Stomach (tissue), 9 donors: ENCODE measurements around the gene C14orf39. TPM values are rescaled to one million over a fixed set of nuclear protein-coding genes. Genes with fewer than 3 reads are reported as not detected.

Experiments used
- DNase-seq, 2 donors: peaks; one replicate each; pipeline versions ENCODE4 v3.0.0 to v3.0.0-alpha.2; 2013 to 2019
- H3K27ac ChIP-seq, 5 donors: fragments of 200-600 bp in 4 of 5; sonication (generic) in 4 of 5; one replicate each; pipeline ENCODE4 v1.5.1; 2013 to 2019; ENCODE audit warnings: mild to moderate bottlenecking in 1 of 5, moderate library complexity in 1 of 5
- H3K27me3 ChIP-seq, 3 donors: fragments of 200-600 bp; sonication (generic); one replicate each; pipeline ENCODE4 v1.5.1; 2017 to 2019; ENCODE audit warnings: mixed run types in 1 of 3
- H3K36me3 ChIP-seq, 4 donors: fragments of 200-600 bp; sonication (generic); 1 replicate in 3 of 4; 2 replicates in 1 of 4; pipeline ENCODE4 v1.5.1; 2016 to 2019
- H3K4me1 ChIP-seq, 4 donors: fragments of 200-600 bp; sonication (generic); one replicate each; pipeline ENCODE4 v1.5.1; 2016 to 2019
- H3K4me3 ChIP-seq, 4 donors: fragments of 200-600 bp; sonication (generic) in 3 of 4; one replicate each; pipeline ENCODE4 v1.5.1; 2016 to 2019; ENCODE audit warnings: mild to moderate bottlenecking in 1 of 4
- H3K9me3 ChIP-seq, 4 donors: fragments of 200-600 bp; sonication (generic); one replicate each; pipeline ENCODE4 v1.5.1; 2016 to 2019
- CTCF ChIP-seq, 7 experiments: fragments of 450-650 bp in 4 of 7; fragments of 200-600 bp in 3 of 7; sonication (generic) in 3 of 7; IDR thresholded peaks; one replicate each; pipeline ENCODE4 v1.5.1; 2016 to 2019; ENCODE audit warnings: antibody characterized with exemption in 7 of 7, control low read depth in 2 of 7, mild to moderate bottlenecking in 1 of 7
- EP300 ChIP-seq: sonication (generic); formaldehyde crosslinking; IDR thresholded peaks from one replicate; pipeline ENCODE4 v1.6.1; 2017; ENCODE audit warnings: antibody characterized with exemption
- POLR2A ChIP-seq, 4 donors: fragments of 450-650 bp; IDR thresholded peaks; one replicate each; pipeline ENCODE4 v1.6.1; 2016; ENCODE audit warnings: antibody characterized with exemption in 4 of 4, control low read depth in 2 of 4, mild to moderate bottlenecking in 1 of 4, moderate library complexity in 1 of 4
- POLR2AphosphoS5 ChIP-seq, 3 donors: sonication (generic); formaldehyde crosslinking; IDR thresholded peaks; one replicate each; pipeline ENCODE4 v1.6.1; 2016; ENCODE audit warnings: antibody characterized with exemption in 3 of 3
- WGBS, 5 donors: extraction: QIAGEN DNeasy Blood & Tissue Kit in 3 of 5; methylation state at CpG; one replicate each; pipeline versions ENCODE4 v1.1.5 to v1.1.7; 2013 to 2018; 5-methylcytosine and 5-hydroxymethylcytosine counted together
- intact Hi-C: fragments of 100-400 bp; cut with DNase I; formaldehyde crosslinking; loops from one replicate; pipeline ENCODE4 v1.15.1; 2023; ENCODE audit warnings: low total_unique reads
- polyA plus RNA-seq, 3 donors: library from polyadenylated mRNA; stranded (reverse); fragments of 200-250 nt; gene quantifications; one replicate each; pipeline ENCODE4 v1.2.3, GENCODE V29; 2013
- total RNA-seq, 5 donors: library from RNA; depleted of rRNA; stranded (reverse); fragments of >200 nt; gene quantifications; one replicate each; pipeline versions ENCODE4 v1.1.0 to v1.2.3, GENCODE V29; 2014 to 2016
- donor health status: healthy with polysubstance abuse.
- donor health status: Bipolar disorder and iron deficiency.
- donor health status: healthy.

The C14orf39 gene
- total and polyA plus RNA-seq, 8 donors: 0.55 TPM; not detected in 7

GRCh38 chr14:60510951-60511599, 25.2 kb upstream of the C14orf39 start:
- Histone ChIP-seq H3K4me1 (peaks cover 37 to 66% (median 50%) of the 10 kb centered on the region in 4 donors), H3K36me3 (no peaks in the 10 kb centered on the region), H3K9me3 (peaks cover 0 to 33% (median 2%) of the 10 kb centered on the region in 4 donors), H3K4me3 (peak overlapping the region in 1 of 4 donors; percentile 6), H3K27ac (no peak overlapping the region), H3K27me3 (peaks cover 66 to 100% (median 100%) of the 10 kb centered on the region in 3 donors)
- TF ChIP-seq POLR2A (IDR thresholded peaks at IDR 0.05): no peak
- no peak for TF ChIP-seq POLR2AphosphoS5 (IDR thresholded peaks at IDR 0.05)
- no peak for TF ChIP-seq CTCF (IDR thresholded peaks at IDR 0.05)
- TF ChIP-seq EP300: no peak
- intact Hi-C loops: no loop called here
- no peak for DNase-seq
- 5 to 8% (median 7%) methylated on average over 29 to 49 of the region's 49 CpGs for WGBS, 5 donors

GRCh38 chr14:60510254-60510950, 24.5 kb upstream of the C14orf39 start:
- Histone ChIP-seq H3K27ac (no peak overlapping the region), H3K27me3 (peaks cover 60 to 100% (median 100%) of the 10 kb centered on the region in 3 donors), H3K36me3 (no peaks in the 10 kb centered on the region), H3K9me3 (peaks cover 0 to 27% (median 0%) of the 10 kb centered on the region in 4 donors), H3K4me3 (peak overlapping the region in 1 of 4 donors; percentile 6), H3K4me1 (peaks cover 35 to 64% (median 45%) of the 10 kb centered on the region in 4 donors)
- intact Hi-C loops: no loop called here
- DNase-seq: no peak
- TF ChIP-seq POLR2AphosphoS5 (IDR thresholded peaks at IDR 0.05): no peak
- TF ChIP-seq EP300: no peak
- TF ChIP-seq CTCF (IDR thresholded peaks at IDR 0.05): no peak
- 7 to 11% (median 10%) methylated on average over 28 to 35 of the region's 35 CpGs for WGBS, 5 donors

- Histone ChIP-seq H3K36me3 (no peaks in the 10 kb centered on the region), H3K27ac (no peak overlapping the region), H3K4me3 (peak overlapping the region in 1 of 4 donors; percentile 3), H3K4me1 (peaks cover 28 to 56% (median 38%) of the 10 kb centered on the region in 4 donors), H3K27me3 (peaks cover 56 to 100% (median 96%) of the 10 kb centered on the region in 3 donors), H3K9me3 (peaks cover 0 to 24% (median 0%) of the 10 kb centered on the region in 4 donors)
- intact Hi-C loops: no loop called here
- TF ChIP-seq POLR2A (IDR thresholded peaks at IDR 0.05): no peak
- no peak for TF ChIP-seq CTCF (IDR thresholded peaks at IDR 0.05)
- no peak for TF ChIP-seq EP300
- TF ChIP-seq POLR2AphosphoS5 (IDR thresholded peaks at IDR 0.05): no peak
- DNase-seq: peak in 1 of 2 donors; percentile 20
- WGBS, 5 donors: 4 to 11% (median 7%) methylated on average over 35 to 58 of the region's 58 CpGs
Observed at GRCh38 chr14:60509438-60510253, 23.8 kb upstream of the C14orf39 start.
